NCI-H774 (cell line): ENCODE results near the gene CAMK4.

Experiments used
- DNase-seq: peaks from one replicate; lab custom pipeline; 2025; lab: John Stamatoyannopoulos, UW

The CAMK4 gene

GRCh38 chr5:111535879-111536549 lies 311.8 kb downstream of the CAMK4 start:
- DNase-seq, result no peak

GRCh38 chr5:111537141-111538024 lies 313.2 kb downstream of the CAMK4 start:
- DNase-seq, result no peak
